GM13977 (cell line): ENCODE data around the gene EXTL1.

Experiments
- DNase-seq: peaks from one replicate; pipeline ENCODE4 v3.0.0; 2012; ENCODE audit warnings: low spot score
- CTCF ChIP-seq: IDR thresholded peaks from 2 replicates; pipeline ENCODE4 v1.5.1; 2012; ENCODE audit warnings: mild to moderate bottlenecking, control low read depth; ENCODE audit not compliant: insufficient read depth; ENCODE audit errors: extremely low read depth, missing control alignments
- in situ Hi-C: fragments of 300-500 bp; cut with MboI; formaldehyde crosslinking; loops from one replicate; pipeline ENCODE4 v1.12.0; 2022; ENCODE audit warnings: low sequenced_read_pairs, low pct_unique_long_range_greater_than_20kb, mixed read lengths, inconsistent platforms; ENCODE audit not compliant: unreplicated experiment

The EXTL1 gene

GRCh38 chr1:26023009-26023408 lies 1.4 kb downstream of the EXTL1 start:
- DNase-seq: no peak
- in situ Hi-C loops: no loop called here
- TF ChIP-seq CTCF: no peak

- DNase-seq: no peak
- in situ Hi-C loops: no loop called here
- no peak for TF ChIP-seq CTCF
These were observed 2.3 kb downstream of the EXTL1 start for GRCh38 chr1:26023826-26024225.

- DNase-seq: no peak
- in situ Hi-C loops: no loop called here
- TF ChIP-seq CTCF: no peak
These were observed 3.5 kb downstream of the EXTL1 start for GRCh38 chr1:26025060-26025459.

- in situ Hi-C loops: no loop called here
- no peak for TF ChIP-seq CTCF
- DNase-seq: no peak
These were observed 3.9 kb downstream of the EXTL1 start for GRCh38 chr1:26025517-26025916.

GRCh38 chr1:26027716-26028489 lies 6.3 kb downstream of the EXTL1 start:
- no peak for DNase-seq
- in situ Hi-C loops: no loop called here
- no peak for TF ChIP-seq CTCF

- no peak for TF ChIP-seq CTCF
- in situ Hi-C loops: no loop called here
- DNase-seq: no peak
These were observed 7.0 kb downstream of the EXTL1 start for GRCh38 chr1:26028490-26028980.
